ENCODE measurements around the gene POLR1A. TPM values are rescaled to one million over a fixed set of nuclear protein-coding genes. Genes with fewer than 3 reads are reported as not detected.

POLR1A gene
- total and polyA plus RNA-seq, 12 donors: 3.9 to 25.8 (median 20.8) TPM

DNA sequence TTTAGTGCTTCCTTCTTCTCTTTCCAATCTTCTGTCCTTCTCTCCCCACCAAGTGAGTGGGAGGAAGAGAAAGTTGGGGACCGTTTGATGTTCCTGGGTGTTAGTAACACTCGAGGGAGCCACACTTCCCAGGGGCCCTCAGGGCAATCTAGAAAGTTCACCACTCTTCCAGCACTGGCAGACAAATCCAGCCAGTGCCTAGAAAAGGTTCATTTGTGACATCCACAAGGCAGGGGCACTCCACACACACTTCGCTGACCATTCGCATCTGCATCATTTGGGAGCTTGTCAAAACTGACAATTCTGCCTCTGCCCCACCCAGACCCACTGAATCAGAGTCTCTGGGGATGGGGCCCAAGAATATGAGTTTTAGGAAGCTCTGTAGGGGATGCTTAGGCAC is 130.1 kb downstream of the POLR1A start:
- no peak overlapping the region for H3K27ac ChIP-seq
- H3K4me1 ChIP-seq: peaks cover 0 to 29% (median 21%) of the 10 kb centered on the region in 9 donors
- H3K36me3 ChIP-seq: no peaks in the 10 kb centered on the region
- H3K4me3 ChIP-seq: no peak overlapping the region
- intact Hi-C loops (cut with DNase I): no loop called here
- 55 to 59% methylated on average over 4 of the region's 4 CpGs for WGBS, 2 donors
- TF ChIP-seq, protein P1, sequence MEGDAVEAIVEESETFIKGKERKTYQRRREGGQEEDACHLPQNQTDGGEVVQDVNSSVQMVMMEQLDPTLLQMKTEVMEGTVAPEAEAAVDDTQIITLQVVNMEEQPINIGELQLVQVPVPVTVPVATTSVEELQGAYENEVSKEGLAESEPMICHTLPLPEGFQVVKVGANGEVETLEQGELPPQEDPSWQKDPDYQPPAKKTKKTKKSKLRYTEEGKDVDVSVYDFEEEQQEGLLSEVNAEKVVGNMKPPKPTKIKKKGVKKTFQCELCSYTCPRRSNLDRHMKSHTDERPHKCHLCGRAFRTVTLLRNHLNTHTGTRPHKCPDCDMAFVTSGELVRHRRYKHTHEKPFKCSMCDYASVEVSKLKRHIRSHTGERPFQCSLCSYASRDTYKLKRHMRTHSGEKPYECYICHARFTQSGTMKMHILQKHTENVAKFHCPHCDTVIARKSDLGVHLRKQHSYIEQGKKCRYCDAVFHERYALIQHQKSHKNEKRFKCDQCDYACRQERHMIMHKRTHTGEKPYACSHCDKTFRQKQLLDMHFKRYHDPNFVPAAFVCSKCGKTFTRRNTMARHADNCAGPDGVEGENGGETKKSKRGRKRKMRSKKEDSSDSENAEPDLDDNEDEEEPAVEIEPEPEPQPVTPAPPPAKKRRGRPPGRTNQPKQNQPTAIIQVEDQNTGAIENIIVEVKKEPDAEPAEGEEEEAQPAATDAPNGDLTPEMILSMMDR (IDR thresholded peaks at IDR 0.05): no peak
- H3K27me3 ChIP-seq: peaks cover 0 to 43% (median 18%) of the 10 kb centered on the region in 7 donors
- no peaks in the 10 kb centered on the region for H3K9me3 ChIP-seq
- ATAC-seq: peak in 1 of 8 donors; percentile 5
- DNase-seq: peak in 1 of 2 donors; percentile 1

DNA sequence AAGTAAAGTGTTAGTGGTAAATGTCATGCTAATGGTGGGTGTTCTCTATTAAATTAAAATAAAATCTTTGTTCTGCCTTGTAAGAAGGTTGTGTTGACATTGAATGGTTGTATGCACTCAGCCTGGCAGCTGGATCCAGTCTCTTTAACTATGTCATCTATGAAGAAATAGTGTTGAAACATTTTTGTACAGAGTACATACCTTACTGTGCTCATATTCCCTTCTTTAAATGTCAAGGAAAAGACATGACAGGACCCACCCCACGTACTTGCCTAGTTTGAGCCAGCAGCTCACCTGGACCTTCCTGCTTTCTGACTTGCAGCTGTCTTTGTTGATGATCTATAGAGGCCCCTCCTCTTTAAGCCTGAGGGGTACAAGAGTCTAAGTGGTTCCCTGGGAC is 131.3 kb downstream of the POLR1A start:
- Histone ChIP-seq H3K4me1 (peaks cover 0 to 27% (median 21%) of the 10 kb centered on the region in 9 donors), H3K27me3 (peaks cover 0 to 50% (median 18%) of the 10 kb centered on the region in 7 donors), H3K9me3 (no peaks in the 10 kb centered on the region), H3K36me3 (no peaks in the 10 kb centered on the region), H3K4me3 (no peak overlapping the region), H3K27ac (no peak overlapping the region)
- peak in 1 of 2 donors; percentile 0 for DNase-seq
- TF ChIP-seq, protein P1 (IDR thresholded peaks at IDR 0.05): no peak
- no peak for ATAC-seq
- intact Hi-C loops (cut with DNase I): no loop called here
- WGBS, 2 donors: 64 to 83% methylated on average over 1 of the region's 1 CpG

DNA sequence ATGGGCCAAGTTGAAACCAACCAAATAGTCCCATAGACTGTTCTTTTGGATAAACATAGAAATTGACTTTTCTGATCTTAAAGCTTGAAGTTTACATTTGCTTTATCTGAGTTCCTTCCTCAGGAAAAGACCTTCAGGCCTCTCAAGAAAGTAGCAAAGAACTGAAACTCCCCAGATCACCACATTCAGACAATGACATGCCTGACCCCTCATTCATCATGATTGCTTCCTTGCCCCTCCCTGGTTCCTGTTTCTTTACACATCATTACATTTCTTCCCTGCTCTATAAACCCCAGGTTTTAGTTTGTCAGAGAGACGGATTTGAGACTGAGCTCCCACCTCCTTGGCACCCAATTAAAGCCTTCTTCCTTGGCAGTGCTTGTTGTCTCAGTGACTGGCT is 133.3 kb downstream of the POLR1A start:
- Histone ChIP-seq H3K4me1 (peaks cover 0 to 13% (median 10%) of the 10 kb centered on the region in 9 donors), H3K27ac (no peak overlapping the region), H3K9me3 (no peaks in the 10 kb centered on the region), H3K4me3 (no peak overlapping the region), H3K27me3 (peaks cover 0 to 50% (median 18%) of the 10 kb centered on the region in 7 donors), H3K36me3 (no peaks in the 10 kb centered on the region)
- TF ChIP-seq, protein P1 (IDR thresholded peaks at IDR 0.05): no peak
- DNase-seq: peak in 1 of 2 donors; percentile 0
- intact Hi-C loops (cut with DNase I): no loop called here
- WGBS, 2 donors: 74 to 78% methylated on average over 1 of the region's 1 CpG
- ATAC-seq: no peak

DNA sequence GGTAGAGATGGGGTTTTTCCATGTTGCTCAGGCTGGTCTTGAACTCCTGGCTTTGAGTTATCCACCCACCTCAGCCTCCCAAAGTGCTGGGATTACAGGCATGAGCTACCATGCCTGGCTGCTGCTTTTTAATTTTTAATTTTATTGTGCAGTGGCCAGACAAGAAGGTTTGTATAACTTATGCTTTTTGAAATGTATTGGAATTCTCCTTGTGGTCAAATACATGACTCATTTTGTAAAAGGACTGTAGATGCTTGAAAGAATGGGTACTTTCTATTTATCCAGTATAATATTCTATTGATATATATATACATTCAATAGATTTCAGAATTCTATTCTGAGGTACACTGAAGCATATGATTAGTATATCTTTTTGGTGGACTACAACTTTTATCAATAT is 134.3 kb downstream of the POLR1A start:
- DNase-seq (no peak), ATAC-seq (no peak)
- no peaks in the 10 kb centered on the region for H3K9me3 ChIP-seq
- no peaks in the 10 kb centered on the region for H3K36me3 ChIP-seq
- peaks cover 0 to 10% (median 9%) of the 10 kb centered on the region in 9 donors for H3K4me1 ChIP-seq
- H3K27me3 ChIP-seq: peaks cover 0 to 50% (median 18%) of the 10 kb centered on the region in 7 donors
- no peak overlapping the region for H3K27ac ChIP-seq
- intact Hi-C loops (cut with DNase I): no loop called here
- no peak overlapping the region for H3K4me3 ChIP-seq
- TF ChIP-seq, protein P1 (IDR thresholded peaks at IDR 0.05): no peak

Other genes with a start within 250 kb of the POLR1A start
- gene ST3GAL5, start 216.9 kb downstream of the POLR1A start, total RNA-seq: 10 to 100 TPM in 1 of 10 donors, 1 to 10 TPM in 9; 2.0 to 11.8 (median 3.8) TPM
- 10 to 100 TPM in 1 of 2 donors, 1 to 10 TPM in 1; 3.3 to 11.1 TPM for gene ST3GAL5, start 216.9 kb downstream of the POLR1A start, polyA plus RNA-seq
- gene PTCD3, start 349 bp upstream of the POLR1A start, total RNA-seq: 100 to 1,000 TPM; 117 to 232 (median 159) TPM
- 10 to 100 TPM; 30.2 to 32.0 TPM for gene PTCD3, start 349 bp upstream of the POLR1A start, polyA plus RNA-seq
- gene IMMT, start 89.6 kb upstream of the POLR1A start, total RNA-seq: 100 to 1,000 TPM; 211 to 333 (median 306) TPM
- gene IMMT, start 89.6 kb upstream of the POLR1A start, polyA plus RNA-seq: 100 to 1,000 TPM in 1 of 2 donors, 10 to 100 TPM in 1; 48.2 to 135 TPM
- gene MRPL35, start 93.6 kb upstream of the POLR1A start, total RNA-seq: 100 to 1,000 TPM in 7 of 10 donors, 10 to 100 TPM in 3; 72.5 to 147 (median 113) TPM
- gene MRPL35, start 93.6 kb upstream of the POLR1A start, polyA plus RNA-seq: 10 to 100 TPM; 31.8 to 49.1 TPM
- gene REEP1, start 231.7 kb upstream of the POLR1A start, total RNA-seq: 10 to 100 TPM; 15.2 to 30.5 (median 26.2) TPM
- gene REEP1, start 231.7 kb upstream of the POLR1A start, polyA plus RNA-seq: 10 to 100 TPM; 15.4 to 20.9 TPM